Erythroblast (primary cell): Measurements from ENCODE around the gene SMOC2.

Experiments
- GATA1 ChIP-seq: IDR thresholded peaks from 2 replicates; pipeline ENCODE4 v1.6.1; 2011; ENCODE audit warnings: low read depth, mild to moderate bottlenecking, control low read depth, low read length, moderate library complexity
- POLR2A ChIP-seq: IDR thresholded peaks from 2 replicates; pipeline ENCODE4 v1.6.1; 2011; ENCODE audit warnings: mild to moderate bottlenecking, low read length

DNA sequence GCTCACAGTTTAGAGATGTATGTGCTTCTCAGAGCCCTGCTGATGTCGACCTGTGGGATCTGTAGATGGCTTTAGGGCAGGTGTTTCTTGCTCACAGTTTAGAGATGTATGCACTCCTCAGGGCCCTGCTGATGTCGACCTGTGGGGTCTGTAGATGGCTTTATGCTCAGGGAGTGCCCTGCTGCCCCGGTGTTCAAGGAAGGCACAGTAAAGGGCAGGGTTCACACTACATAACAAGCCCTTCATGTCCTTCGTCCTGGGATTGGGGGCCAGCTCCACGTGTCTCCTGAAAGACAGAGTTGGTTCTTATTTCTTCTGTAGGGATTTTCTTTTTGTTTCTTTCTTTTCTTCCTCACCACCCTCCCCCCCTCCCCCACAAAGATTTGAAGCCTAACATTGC is 91.1 kb downstream of the SMOC2 start:
- TF ChIP-seq POLR2A (no peak), GATA1 (no peak)
